HL-60 (cell line): ENCODE results near the gene GRIN2B.
A peak's percentile ranks its signal among the peaks of the same experiment; 100 is the strongest.

Experiments used
- DNase-seq, 2 experiments: peaks; one replicate each; pipeline ENCODE4 v3.0.0-alpha.2; 2010 to 2020; ENCODE audit warnings: low read depth in 1 of 2, low spot score in 1 of 2
- H3K27ac ChIP-seq: fragments of 250-450 bp; sonication (Bioruptor Pico); replicated peaks from 2 replicates; pipeline ENCODE4 v1.5.1; 2020; ENCODE audit warnings: mild to moderate bottlenecking, moderate library complexity
- H3K27me3 ChIP-seq: fragments of 250-450 bp; sonication (Bioruptor Pico); 2 replicates; pipeline ENCODE4 v1.5.1; 2021; ENCODE audit warnings: mild to moderate bottlenecking, moderate library complexity; ENCODE audit not compliant: insufficient read depth, poor library complexity, severe bottlenecking
- H3K4me3 ChIP-seq: replicated peaks from 2 replicates; pipeline ENCODE4 v1.5.1; 2011; ENCODE audit warnings: mild to moderate bottlenecking, control low read depth, low read length; ENCODE audit not compliant: insufficient read depth
- GABPA ChIP-seq: IDR thresholded peaks from 2 replicates; pipeline ENCODE4 v1.6.1; 2012; ENCODE audit warnings: low read depth
- POLR2AphosphoS5 ChIP-seq: IDR thresholded peaks from 2 replicates; pipeline ENCODE4 v1.6.1; 2012; ENCODE audit warnings: low read depth
- SPI1 ChIP-seq: IDR thresholded peaks from 2 replicates; pipeline ENCODE4 v1.6.1; 2012; ENCODE audit warnings: low read depth, mild to moderate bottlenecking, borderline replicate concordance
- TF ChIP-seq, protein P1 (sequence below): IDR thresholded peaks from one replicate; pipeline ENCODE4 v1.5.1; 2011; ENCODE audit warnings: low read length, control low read depth, inconsistent platforms; ENCODE audit not compliant: insufficient read depth
- TF ChIP-seq, protein P2 (sequence below): IDR thresholded peaks from 2 replicates; pipeline ENCODE4 v1.6.1; 2012; ENCODE audit warnings: low read depth; ENCODE audit not compliant: insufficient replicate concordance

GRIN2B gene

DNA sequence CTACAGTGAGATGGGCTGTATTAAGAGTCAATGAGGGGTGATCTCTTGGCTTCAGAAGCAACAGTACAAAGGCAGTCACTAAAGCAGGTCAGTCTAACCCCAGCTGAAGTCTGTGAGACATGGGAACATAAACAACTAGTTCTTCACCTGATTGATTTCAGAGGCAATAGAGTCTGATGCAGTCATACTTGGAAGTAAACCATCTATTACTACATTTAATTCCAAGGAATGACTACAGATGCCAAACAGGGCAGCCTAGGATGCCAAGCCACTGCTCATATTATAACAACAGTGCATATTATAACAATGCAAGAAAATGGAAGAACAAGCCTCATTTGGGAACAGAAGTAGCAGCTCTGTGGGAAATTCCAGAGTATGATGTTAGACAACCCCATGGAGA lies 35.8 kb downstream of the GRIN2B start:
- DNase-seq: no peak
- TF ChIP-seq, protein P1, sequence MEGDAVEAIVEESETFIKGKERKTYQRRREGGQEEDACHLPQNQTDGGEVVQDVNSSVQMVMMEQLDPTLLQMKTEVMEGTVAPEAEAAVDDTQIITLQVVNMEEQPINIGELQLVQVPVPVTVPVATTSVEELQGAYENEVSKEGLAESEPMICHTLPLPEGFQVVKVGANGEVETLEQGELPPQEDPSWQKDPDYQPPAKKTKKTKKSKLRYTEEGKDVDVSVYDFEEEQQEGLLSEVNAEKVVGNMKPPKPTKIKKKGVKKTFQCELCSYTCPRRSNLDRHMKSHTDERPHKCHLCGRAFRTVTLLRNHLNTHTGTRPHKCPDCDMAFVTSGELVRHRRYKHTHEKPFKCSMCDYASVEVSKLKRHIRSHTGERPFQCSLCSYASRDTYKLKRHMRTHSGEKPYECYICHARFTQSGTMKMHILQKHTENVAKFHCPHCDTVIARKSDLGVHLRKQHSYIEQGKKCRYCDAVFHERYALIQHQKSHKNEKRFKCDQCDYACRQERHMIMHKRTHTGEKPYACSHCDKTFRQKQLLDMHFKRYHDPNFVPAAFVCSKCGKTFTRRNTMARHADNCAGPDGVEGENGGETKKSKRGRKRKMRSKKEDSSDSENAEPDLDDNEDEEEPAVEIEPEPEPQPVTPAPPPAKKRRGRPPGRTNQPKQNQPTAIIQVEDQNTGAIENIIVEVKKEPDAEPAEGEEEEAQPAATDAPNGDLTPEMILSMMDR: no peak
- TF ChIP-seq SPI1: no peak
- TF ChIP-seq GABPA: no peak
- TF ChIP-seq, protein P2, sequence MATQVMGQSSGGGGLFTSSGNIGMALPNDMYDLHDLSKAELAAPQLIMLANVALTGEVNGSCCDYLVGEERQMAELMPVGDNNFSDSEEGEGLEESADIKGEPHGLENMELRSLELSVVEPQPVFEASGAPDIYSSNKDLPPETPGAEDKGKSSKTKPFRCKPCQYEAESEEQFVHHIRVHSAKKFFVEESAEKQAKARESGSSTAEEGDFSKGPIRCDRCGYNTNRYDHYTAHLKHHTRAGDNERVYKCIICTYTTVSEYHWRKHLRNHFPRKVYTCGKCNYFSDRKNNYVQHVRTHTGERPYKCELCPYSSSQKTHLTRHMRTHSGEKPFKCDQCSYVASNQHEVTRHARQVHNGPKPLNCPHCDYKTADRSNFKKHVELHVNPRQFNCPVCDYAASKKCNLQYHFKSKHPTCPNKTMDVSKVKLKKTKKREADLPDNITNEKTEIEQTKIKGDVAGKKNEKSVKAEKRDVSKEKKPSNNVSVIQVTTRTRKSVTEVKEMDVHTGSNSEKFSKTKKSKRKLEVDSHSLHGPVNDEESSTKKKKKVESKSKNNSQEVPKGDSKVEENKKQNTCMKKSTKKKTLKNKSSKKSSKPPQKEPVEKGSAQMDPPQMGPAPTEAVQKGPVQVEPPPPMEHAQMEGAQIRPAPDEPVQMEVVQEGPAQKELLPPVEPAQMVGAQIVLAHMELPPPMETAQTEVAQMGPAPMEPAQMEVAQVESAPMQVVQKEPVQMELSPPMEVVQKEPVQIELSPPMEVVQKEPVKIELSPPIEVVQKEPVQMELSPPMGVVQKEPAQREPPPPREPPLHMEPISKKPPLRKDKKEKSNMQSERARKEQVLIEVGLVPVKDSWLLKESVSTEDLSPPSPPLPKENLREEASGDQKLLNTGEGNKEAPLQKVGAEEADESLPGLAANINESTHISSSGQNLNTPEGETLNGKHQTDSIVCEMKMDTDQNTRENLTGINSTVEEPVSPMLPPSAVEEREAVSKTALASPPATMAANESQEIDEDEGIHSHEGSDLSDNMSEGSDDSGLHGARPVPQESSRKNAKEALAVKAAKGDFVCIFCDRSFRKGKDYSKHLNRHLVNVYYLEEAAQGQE: no peak
- TF ChIP-seq POLR2AphosphoS5: no peak
- H3K27ac ChIP-seq: no peak overlapping the region
- H3K4me3 ChIP-seq: no peak overlapping the region
- no peaks in the 10 kb centered on the region for H3K27me3 ChIP-seq

DNA sequence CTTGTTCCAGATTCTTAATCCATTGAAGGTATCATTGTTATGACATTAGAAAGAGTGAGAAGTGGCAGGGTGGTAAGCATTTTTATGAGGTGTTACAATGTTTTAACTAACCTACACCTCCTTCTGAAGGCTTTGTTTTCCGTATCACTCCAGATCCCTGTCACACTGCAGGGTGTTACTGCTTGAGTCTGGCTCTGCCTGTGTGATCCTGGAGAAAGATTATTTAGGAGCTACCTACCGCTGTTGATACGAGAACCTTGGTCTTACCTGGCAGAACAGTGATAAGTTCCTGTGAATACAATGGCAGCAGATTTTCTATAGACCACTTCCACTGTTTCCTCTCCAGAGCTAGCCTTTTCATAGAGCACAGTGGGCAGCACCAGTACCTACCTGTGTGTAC lies 36.2 kb downstream of the GRIN2B start:
- H3K4me3 ChIP-seq: no peak overlapping the region
- DNase-seq: no peak
- TF ChIP-seq SPI1: no peak
- H3K27me3 ChIP-seq: no peaks in the 10 kb centered on the region
- no peak overlapping the region for H3K27ac ChIP-seq

DNA sequence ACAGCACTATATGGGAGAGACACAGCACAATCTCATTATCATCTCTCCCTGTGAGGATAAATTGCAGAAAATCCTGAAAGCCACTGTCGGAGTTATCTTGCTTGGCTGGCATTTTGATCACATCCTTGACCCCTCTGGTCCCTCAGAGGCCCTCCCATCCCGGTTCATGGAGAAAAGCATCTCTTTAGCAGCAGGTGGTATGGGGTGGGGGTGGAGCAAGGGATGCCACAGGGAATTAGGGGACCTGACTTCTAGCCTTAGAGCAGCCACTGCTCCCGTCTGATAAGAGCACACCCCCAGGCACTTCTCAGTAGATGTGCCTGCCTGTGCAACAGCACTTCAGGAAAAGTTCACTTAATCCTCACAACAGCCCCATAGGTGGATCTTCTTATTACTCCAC lies 38.6 kb downstream of the GRIN2B start:
- no peak overlapping the region for H3K27ac ChIP-seq
- TF ChIP-seq SPI1 (no peak), POLR2AphosphoS5 (no peak), GABPA (no peak)
- TF ChIP-seq, protein P1: no peak
- TF ChIP-seq, protein P2: no peak

DNA sequence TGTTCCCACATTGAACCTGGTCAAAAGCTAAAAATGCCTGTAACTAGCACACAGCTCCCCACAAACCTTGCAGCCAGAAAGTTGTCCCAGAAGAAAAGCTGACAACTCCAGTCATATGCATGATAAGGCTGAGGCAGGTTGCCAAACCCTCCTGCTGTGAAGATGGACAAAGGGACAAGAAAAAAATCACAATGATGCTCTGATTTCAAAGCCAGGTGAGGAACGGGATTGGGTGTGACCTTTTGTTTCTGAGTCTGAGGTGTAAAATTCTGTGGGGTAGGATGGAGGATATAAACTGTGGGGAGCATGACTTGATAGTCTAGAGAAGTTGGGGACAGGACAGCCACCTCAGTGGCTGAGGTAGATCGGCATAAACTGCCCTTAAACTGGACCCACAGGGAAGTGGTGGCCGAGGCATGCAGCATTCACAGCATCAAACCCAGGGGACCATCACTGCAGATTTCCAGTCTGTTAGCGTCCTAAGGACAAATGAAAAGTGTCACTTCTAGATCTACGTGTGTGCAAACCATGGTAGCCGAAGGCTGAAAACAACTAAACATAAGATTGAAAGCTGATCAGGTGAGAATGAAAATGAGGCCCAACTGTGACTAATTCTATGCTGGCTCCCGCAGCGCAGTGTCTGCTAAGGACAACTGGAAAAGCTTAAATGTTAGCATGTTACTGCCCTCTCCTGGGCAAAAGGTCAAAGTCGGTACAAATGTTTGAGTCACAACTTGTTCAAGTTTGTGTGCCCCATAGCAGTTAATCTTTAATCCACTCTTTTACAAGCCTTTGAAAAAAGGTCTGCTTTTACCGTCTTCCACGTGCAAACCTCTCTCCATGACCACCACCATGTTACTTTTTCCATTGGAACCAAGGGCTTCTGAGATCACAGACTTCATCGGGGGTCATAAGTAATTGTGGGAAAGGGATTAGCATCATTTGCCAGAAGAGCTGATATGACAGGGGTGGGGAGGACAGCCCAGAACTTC lies 39.8 kb downstream of the GRIN2B start:
- TF ChIP-seq POLR2AphosphoS5 (no peak), GABPA (no peak), SPI1 (no peak)
- TF ChIP-seq, protein P2: no peak
- TF ChIP-seq, protein P1: no peak
- peak; percentile 2 to 13 for DNase-seq
- H3K27ac ChIP-seq: no peak overlapping the region
- H3K4me3 ChIP-seq: no peak overlapping the region
- no peaks in the 10 kb centered on the region for H3K27me3 ChIP-seq

More for the DNA sequence above, 38.6 kb downstream of the GRIN2B start:
- Histone ChIP-seq H3K4me3 (no peak overlapping the region), H3K27me3 (no peaks in the 10 kb centered on the region)
- DNase-seq: no peak
